Neutrophil (primary cell): ENCODE measurements around the gene SLC30A7.

Experiments
- H3K27ac ChIP-seq: fragments of 200-600 bp; sonication (generic); 2 replicates; pipeline ENCODE4 v1.5.1; 2016; ENCODE audit warnings: mild to moderate bottlenecking, moderate library complexity
- H3K27me3 ChIP-seq: fragments of 200-600 bp; sonication (generic); 2 replicates; pipeline ENCODE4 v1.6.0; 2016; ENCODE audit warnings: mild to moderate bottlenecking
- H3K36me3 ChIP-seq: fragments of 200-600 bp; sonication (generic); 2 replicates; pipeline ENCODE4 v1.5.1; 2017
- H3K4me1 ChIP-seq, 2 experiments: fragments of 200-600 bp in 1 of 2; sonication (generic) in 1 of 2; 1 replicate in 1 of 2; 2 replicates in 1 of 2; pipeline versions ENCODE4 v1.5.1 to v1.6.1; 2013 to 2016; ENCODE audit warnings: low read depth in 1 of 2, low read length in 1 of 2, mild to moderate bottlenecking in 1 of 2, moderate library complexity in 1 of 2; ENCODE audit not compliant: control insufficient read depth in 1 of 2, insufficient read depth in 1 of 2
- H3K4me3 ChIP-seq, 2 experiments: fragments of 200-600 bp in 1 of 2; sonication (generic) in 1 of 2; 1 replicate in 1 of 2; 2 replicates in 1 of 2; pipeline ENCODE4 v1.5.1; 2013 to 2016; ENCODE audit warnings: low read depth in 1 of 2, low read length in 1 of 2, mild to moderate bottlenecking in 1 of 2, moderate library complexity in 1 of 2
- H3K9me3 ChIP-seq: fragments of 200-600 bp; sonication (generic); 2 replicates; pipeline ENCODE4 v1.5.1; 2016
- TF ChIP-seq, protein P1 (sequence below): fragments of 200-600 bp; sonication (generic); IDR thresholded peaks from 2 replicates; pipeline ENCODE4 v1.5.1; 2016; ENCODE audit warnings: antibody characterized with exemption

Gene SLC30A7

DNA sequence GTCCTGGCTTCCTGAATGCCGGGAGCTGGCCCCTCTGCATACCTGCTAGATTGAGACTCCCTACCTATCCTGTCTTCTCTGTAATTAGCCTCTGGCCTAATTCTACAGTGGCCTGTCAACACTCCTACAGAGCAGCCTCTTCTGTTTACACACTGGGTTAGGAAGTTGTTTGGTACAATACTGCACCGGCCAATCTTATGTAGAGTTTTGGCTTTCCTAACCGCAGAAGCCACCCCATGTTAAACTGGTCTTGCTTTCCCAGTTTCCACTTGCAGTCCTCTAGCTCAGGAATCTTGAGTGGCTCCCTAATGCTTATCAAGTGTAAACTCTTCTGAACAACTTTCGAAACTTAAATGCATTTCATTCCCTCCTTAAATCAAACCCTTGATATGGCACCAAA is 86.9 kb downstream of the SLC30A7 start:
- no peaks in the 10 kb centered on the region for H3K27me3 ChIP-seq
- no peaks in the 10 kb centered on the region for H3K36me3 ChIP-seq
- H3K9me3 ChIP-seq, result no peaks in the 10 kb centered on the region
- no peak overlapping the region for H3K27ac ChIP-seq
- TF ChIP-seq, protein P1, sequence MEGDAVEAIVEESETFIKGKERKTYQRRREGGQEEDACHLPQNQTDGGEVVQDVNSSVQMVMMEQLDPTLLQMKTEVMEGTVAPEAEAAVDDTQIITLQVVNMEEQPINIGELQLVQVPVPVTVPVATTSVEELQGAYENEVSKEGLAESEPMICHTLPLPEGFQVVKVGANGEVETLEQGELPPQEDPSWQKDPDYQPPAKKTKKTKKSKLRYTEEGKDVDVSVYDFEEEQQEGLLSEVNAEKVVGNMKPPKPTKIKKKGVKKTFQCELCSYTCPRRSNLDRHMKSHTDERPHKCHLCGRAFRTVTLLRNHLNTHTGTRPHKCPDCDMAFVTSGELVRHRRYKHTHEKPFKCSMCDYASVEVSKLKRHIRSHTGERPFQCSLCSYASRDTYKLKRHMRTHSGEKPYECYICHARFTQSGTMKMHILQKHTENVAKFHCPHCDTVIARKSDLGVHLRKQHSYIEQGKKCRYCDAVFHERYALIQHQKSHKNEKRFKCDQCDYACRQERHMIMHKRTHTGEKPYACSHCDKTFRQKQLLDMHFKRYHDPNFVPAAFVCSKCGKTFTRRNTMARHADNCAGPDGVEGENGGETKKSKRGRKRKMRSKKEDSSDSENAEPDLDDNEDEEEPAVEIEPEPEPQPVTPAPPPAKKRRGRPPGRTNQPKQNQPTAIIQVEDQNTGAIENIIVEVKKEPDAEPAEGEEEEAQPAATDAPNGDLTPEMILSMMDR, result no peak
- no peaks in the 10 kb centered on the region for H3K4me1 ChIP-seq
- H3K4me3 ChIP-seq, result no peak overlapping the region

DNA sequence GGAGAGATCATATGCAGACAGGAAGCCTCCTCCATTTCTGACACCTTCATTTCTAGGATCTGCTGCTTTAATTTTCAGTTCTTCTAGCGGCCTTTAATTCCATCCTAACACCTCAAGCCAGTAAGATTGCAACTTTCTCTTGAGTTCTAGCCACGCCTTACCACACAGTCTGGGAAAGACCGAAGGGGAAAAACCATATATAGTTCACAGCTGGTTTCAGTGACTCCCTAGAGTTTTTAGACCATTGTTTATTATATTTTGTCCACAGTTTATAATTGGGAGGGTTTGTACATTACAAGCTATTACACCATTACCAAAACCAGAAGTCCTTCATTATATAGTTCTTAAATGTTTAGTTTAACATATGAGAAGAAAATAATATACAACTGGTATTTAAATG is 92.2 kb downstream of the SLC30A7 start:
- Histone ChIP-seq H3K27me3 (no peaks in the 10 kb centered on the region), H3K27ac (no peak overlapping the region), H3K4me3 (no peak overlapping the region), H3K4me1 (no peaks in the 10 kb centered on the region), H3K36me3 (peaks cover 6% of the 10 kb centered on the region), H3K9me3 (no peaks in the 10 kb centered on the region)
- TF ChIP-seq, protein P1, result no peak

DNA sequence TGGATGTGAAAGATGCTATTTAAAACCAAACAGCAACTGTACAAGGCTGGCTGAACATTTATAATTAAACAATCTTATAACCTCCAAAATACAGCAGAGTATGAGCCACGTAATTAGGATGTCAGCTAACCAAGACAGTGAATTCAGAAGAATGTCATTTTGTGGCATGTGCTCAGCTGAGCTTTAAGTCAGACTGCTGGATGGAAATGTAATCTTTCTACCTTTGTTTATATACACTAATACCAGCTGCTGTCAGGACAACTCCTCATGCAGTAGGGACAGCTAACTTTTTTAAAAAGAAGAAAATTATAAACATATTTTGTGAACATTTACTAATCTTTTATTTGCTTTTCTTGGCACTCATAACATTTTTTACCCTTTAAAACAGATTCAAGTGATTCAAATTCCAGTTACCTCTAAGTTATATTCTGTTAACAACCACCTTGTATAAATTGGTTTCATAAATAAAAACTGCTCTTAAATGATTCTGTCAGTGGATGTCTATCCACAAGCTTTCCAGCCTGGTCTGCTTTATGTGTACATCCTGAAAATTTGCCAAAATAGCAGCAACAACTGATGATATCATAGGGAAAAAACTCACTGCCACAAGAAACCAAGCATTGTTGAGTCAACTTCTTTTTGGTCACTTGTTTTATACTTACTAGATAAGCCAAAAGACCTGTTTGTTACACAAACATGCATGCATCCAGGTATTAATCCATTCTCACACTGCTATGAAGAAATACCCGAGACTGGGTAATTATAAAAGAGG is 93.6 kb downstream of the SLC30A7 start:
- Histone ChIP-seq H3K27me3 (no peaks in the 10 kb centered on the region), H3K36me3 (peaks cover 6% of the 10 kb centered on the region), H3K27ac (no peak overlapping the region), H3K4me3 (no peak overlapping the region), H3K4me1 (no peaks in the 10 kb centered on the region), H3K9me3 (no peaks in the 10 kb centered on the region)
- TF ChIP-seq, protein P1, result no peak

DNA sequence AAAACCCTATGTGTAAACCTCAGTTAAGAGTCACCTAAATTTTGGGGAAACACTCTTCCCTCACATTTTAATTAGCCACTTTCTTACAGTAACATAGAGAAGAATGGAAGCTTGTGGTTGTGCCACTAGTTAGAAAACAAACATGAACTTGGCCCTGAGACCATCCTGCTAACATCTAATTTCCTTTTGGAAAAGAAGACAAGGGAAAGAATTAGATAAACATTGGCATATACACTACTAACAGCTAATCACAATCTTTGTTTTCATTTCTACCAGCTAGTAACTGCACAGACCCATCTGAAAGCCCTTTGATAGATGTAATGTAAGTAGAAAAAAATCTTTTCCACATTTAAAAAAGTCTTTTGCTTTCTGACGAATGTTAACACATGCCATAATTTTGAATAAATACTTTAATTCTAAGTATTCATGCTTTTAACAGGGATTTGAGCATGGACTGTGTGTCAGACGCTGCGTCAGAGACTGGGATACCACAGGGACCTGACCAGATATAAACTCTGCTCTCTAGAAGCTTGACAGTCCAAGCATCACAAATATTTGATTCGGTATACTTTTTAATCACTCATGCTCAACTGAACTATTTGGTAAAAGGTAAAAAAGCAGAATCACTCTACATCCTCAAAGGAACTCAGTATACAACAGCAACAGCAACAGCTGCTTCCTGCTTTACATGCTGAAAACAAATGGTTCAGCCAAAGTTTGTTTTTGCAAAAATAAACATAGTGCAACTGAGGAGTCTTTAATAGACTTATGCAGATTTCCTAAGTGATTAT is 99.5 kb downstream of the SLC30A7 start:
- H3K9me3 ChIP-seq, result no peaks in the 10 kb centered on the region
- H3K27me3 ChIP-seq, result no peaks in the 10 kb centered on the region
- no peak overlapping the region for H3K27ac ChIP-seq
- no peaks in the 10 kb centered on the region for H3K36me3 ChIP-seq
- TF ChIP-seq, protein P1, result no peak
- H3K4me1 ChIP-seq, result no peaks in the 10 kb centered on the region
- no peak overlapping the region for H3K4me3 ChIP-seq

DNA sequence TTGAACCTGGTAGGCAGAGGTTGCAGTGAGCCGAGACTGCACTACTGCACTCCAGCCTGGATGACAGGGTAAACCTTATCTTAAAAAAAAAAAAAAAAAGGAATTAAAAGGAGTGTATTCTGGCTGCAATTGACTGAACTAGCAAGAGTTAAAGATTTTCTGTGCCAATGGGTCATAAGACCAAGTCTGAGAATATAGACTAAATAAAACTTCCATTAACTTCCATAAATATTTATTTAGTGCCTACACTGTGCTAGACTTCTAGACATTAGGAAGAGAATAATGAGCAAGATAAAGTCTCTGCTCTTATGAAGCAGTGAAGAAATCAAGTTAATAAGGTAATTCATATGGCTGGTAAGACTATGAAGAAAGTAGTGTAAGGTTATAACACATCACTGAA is 102.5 kb downstream of the SLC30A7 start:
- H3K9me3 ChIP-seq, result no peaks in the 10 kb centered on the region
- H3K4me3 ChIP-seq, result no peak overlapping the region
- H3K27me3 ChIP-seq, result no peaks in the 10 kb centered on the region
- TF ChIP-seq, protein P1, result no peak
- H3K27ac ChIP-seq, result no peak overlapping the region
- H3K4me1 ChIP-seq, result peaks cover 19 to 23% of the 10 kb centered on the region in 2 experiments
- H3K36me3 ChIP-seq, result no peaks in the 10 kb centered on the region
